ENCODE results near the gene BTK. TPM values are rescaled to one million over a fixed set of nuclear protein-coding genes. Genes with fewer than 3 reads are reported as not detected.

The BTK gene
- 10 to 100 TPM in 1 of 12 donors, 1 to 10 TPM in 9, not detected in 2; 1.2 to 10.6 (median 2.5) TPM for polyA plus RNA-seq (ENCODE audit: insufficient read length in 12 of 12)
- long read RNA-seq, donor 1, partial matches to known transcripts: 9 of 9 reads
- long read RNA-seq, donor 1, other reads (novel, unspliced or antisense): 0 of 9 reads
- long read RNA-seq, donor 2, partial matches to known transcripts: 199 of 267 reads
- long read RNA-seq, donor 2, other reads (novel, unspliced or antisense): 68 of 267 reads
- long read RNA-seq, donor 3: 0 reads
- long read RNA-seq, donor 4: 0 reads
- long read RNA-seq, donor 5: 0 reads
- long read RNA-seq, donor 6, partial matches to known transcripts: 67 of 106 reads
- long read RNA-seq, donor 6, other reads (novel, unspliced or antisense): 39 of 106 reads
- long read RNA-seq, donor 7: 0 reads
- long read RNA-seq, donor 8: 0 reads
- long read RNA-seq, donor 9: 0 reads
- long read RNA-seq, donor 10: 0 reads
- long read RNA-seq, donor 11, partial matches to known transcripts: 36 of 123 reads
- long read RNA-seq, donor 11, other reads (novel, unspliced or antisense): 87 of 123 reads

DNA sequence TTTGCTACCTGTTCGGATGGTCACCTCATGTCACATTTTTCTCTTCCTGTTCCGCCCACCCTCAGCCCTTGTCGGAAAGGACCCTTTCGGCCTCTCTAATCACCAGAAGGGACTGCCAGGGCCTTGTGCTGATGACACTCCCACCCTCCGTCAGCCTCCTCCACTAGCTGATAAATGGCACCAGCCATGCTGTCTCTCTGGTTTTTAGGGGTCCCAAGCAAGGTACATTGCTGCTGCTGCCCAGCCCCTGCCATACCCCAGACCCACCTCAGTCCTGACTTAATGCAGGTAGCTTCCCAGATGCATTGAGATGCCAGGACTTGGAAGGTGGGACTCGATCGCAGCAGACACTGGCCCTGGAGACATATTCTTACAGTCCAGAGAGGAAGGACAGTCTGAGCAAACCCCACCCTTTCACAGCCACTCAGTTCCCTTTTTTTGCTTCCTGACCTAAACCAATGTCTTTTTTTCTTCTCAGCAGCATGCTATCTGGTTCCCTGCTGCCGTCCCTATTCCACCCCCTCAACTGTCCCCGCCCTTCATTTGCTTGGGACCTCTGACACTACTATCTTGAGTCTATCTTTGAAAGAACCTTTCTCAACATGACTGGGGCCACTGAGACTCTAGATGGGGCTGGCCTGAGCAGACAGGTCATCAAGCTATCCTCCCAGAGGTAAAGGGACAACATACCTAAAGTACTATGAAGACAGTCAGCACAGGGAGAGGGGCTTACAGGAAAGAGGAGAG is at the start of gene BTK:
Gene BTK, minus strand, starts transcription at position 397 of the 747 bp plus-strand sequence. CDS start 10,907 bp downstream, outside the sequence.
- no peak for DNase-seq

DNA sequence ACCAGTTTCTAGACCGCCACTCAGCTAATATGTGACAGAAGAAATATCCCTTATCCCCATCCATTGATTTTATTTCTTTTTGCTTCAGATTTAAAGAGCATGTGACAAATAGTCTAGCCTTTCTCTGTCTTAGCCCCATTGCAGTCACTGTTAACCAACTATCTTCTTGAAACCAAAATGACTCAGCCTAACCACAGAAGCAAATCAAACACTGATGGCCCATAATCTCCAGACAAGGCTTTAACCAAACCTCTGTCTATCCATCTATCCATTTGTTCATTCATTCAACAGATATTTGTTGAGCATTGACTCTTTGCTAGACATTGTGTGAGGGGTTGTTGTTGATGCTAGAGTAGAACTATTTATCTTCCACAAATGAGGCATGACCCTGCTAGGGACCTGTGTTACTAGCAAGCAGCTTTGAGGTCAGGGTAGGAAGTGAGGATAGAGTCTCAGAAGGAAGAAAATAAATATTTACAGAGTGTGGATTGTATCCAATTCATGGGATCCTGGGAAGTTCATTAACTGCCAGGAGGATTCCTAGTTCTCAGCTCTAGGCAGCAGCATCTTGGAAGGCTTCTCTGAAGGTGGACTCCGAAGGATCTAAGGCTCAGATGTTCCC is 44.6 kb upstream of the BTK start:
- no peak for DNase-seq

DNA sequence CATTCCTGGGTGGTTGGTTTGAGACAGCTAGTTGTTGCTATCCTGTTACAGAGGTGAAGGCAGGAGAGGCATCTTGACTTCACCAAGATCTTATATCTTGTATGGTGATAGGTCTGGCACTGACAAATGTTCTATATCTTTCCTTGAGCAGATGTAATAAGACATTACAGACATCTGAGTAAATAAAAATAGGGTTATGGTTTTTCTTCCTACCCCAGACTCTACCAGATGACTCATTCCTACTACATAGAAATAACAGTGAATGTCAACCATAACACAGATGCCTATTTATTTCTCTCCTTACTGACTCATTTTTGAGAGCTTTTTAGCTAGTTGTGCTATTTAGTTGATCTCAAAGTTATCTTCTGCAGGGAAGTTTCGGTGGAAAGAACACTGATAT is 43.9 kb upstream of the BTK start:
- DNase-seq: no peak

DNA sequence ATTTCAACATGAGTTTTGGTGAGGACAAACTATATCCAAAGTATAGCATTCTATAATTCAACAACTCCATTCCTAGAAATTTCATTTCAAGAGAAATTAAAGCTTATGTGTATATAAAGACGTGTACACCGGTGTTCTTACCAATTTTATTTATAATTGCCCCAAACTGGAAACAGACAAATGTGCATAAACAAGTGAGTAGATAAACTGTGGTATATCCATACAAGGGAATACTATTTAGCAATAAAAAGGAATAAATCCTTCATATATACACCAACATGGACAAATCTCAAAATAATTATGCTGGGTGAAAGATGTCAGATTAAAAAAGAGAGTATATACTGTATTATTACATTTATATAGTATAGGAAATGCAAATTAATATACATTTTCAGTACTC is 42.0 kb upstream of the BTK start:
- no peak for DNase-seq

DNA sequence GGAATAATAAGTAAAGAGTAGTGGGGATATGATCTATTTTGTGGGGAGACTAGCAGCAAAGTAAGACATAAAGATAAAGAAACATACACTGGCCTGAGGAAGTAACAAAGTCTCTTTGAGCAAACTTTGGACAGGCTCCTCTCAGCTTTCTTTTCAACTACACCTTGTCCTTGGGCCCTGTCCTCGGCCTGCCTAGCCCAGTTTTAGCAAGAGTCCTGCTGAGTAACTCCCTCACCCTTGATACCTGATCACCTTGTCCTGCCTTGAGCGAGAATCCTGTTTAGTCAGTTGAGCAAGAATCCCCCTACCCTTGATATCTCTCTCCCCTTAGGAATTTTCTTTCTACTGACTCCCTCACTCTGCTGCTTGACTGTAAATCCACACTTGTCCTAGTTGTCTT is 33.5 kb upstream of the BTK start:
- DNase-seq: no peak

DNA sequence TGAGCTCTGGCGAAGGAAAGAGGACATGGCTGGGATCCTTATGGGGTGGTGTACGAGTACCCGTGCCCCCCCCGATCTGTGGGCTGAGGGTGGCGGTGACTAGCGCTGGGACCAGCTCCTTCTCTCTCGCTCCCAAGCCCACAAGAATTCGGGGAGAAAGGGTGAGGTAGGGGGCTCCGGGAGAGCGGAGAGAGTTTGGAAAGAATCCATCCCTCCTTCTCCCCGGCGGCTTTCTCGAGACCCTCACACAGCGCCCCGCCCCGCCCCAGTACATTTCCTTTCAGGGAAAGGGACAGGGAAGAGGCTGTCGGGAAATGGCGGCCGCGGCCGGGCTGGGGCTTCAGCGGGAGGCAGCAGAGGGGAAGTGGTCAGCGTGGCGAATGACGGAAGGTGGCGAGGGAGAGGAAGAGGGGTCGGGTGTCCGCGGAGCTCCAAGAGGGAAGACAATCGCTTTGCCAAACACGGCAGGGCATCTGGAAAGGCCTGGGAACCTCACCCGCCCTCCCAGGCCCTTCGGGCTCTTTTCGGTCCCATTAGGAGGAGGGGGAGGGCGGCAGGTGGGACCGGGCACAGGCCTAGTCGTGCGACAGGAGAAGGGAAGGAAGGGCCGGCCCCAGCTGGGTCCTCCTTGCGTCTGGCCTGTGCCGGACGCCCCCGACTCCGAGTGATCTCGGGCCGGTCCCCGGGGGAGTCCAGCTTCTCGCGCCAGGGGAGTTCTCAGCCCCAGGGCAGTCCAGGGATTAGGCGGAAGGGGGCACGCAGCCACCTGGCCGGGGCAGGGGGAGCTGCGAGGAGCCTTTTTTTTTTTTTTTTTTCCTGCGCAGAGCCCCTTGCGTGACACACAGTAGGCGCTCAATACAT is 32.2 kb upstream of the BTK start:
- DNase-seq: peak; percentile 60

DNA sequence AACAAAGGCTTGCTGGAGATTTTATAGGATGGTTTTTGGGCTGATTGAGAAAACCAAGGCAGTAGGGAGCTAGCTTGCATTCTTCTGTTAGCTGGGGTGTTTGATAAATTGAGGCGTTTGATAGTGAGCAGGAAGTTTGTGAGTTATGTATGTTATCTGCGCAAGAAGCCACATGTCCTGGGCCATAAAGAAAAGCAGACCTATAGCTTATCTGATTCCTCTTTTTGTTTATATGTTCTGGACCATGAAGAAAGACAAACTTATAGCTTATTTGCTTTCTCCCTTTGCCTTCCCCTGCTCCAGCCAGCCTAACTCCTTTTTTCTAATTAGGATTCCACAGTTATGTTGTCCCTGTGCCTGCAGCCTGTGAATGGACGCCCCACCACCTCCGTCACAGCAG is 31.2 kb upstream of the BTK start:
- no peak for DNase-seq

DNA sequence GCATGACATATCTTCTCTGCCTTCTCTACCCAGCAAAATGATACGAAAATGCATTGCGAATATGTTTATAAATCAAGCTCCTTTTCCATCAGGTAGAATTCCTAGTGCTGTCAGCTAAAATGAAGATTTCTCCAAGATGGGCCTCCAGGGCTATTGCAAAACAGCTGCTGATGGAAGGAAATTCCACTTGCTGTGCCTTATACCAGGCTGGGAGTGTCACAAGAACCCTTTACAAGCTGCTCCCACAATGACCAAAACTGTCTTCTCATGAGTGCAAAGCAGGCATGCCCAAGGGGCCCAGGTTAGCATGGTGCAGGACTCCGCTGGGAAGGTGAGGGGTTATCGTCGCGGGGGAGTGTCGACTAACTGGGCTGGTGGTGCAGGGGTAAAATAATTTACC is 30.7 kb upstream of the BTK start:
- DNase-seq: no peak

DNA sequence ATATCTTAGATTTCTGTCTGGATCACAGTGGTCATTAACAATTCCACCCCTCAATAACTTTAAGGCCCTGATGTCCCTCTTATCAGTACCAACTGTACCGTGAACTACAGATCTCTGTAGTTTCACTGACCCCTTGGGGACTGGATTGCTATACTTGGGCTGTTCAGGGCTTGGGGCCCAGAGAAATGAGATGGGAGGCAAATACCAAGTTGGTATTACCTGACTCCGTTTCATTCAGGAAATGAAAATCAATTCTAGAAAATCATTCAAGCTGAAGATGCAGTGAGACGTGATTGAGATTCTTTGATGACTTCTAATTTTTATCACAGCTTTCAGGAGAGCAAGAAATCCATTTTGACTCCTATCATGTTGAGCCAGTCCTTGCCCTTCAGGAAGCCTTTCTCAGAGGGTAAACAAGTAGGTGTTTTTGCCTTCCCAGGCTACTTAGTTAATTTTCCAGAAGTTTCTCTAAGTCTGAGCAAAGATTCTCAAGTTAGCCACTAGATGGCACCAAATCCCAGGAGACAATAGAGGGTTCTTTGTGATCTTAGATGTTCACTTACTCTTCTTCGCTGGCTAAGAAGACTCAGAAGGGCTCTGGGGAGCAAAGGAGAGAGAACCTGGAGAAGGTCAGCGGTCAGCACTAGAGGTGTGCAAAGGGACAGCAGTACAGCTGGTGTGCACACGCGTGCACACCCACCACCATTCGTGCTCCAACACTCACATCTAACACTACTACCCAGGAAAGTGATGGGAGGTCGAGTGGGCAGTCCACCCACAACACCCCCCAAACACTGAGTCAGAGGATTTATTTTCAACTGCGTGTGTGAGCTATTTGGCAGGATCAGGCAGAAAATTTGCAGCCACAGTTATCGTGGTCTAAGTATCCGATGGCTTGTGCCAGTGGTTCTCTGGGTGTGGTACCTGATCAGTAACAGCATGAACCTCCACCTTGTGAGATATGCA is 29.5 kb upstream of the BTK start:
- peak; percentile 65 for DNase-seq

DNA sequence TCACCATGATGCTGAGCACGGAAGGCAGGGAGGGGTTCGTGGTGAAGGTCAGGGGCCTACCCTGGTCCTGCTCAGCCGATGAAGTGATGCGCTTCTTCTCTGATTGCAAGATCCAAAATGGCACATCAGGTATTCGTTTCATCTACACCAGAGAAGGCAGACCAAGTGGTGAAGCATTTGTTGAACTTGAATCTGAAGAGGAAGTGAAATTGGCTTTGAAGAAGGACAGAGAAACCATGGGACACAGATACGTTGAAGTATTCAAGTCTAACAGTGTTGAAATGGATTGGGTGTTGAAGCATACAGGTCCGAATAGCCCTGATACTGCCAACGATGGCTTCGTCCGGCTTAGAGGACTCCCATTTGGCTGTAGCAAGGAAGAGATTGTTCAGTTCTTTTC is 26.0 kb upstream of the BTK start:
- DNase-seq: no peak

DNA sequence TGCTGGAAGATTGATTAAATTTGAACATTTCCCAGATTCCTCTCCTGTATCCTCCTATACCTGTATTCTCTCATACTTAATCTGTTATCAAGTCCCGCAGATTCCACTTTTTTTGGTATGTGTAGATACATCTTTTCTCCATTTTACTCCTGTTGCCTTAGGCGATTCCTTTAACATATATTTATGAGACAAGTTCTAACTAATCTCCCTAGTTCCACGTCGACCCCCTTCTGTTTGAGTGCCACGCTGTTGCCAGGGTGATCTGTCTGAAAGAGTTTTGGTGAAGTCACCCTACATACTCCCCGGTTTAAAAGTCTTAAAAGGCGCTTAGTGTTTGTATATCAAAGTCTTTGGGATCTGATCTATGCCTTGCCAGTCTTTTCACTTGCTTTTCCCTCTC is 24.5 kb upstream of the BTK start:
- no peak for DNase-seq

DNA sequence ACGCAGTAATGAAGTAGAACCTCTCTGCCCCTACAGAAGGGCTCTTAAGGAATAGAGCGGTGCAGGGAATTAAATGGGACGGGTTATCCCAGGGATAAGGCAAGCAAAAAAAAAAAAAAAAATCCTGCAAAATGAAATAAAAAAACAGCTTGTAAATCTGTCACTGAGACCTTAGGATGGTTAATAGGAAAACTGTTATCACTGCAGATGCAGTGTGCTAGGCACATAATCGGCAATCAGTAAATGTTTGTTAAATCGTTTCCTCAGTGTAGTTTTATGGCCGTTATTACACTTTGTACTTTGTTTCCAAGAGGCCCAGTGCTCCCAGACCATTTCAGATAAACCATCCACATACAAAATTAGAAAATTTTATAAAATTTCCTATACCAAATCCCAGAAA is 23.1 kb upstream of the BTK start:
- no peak for DNase-seq

DNA sequence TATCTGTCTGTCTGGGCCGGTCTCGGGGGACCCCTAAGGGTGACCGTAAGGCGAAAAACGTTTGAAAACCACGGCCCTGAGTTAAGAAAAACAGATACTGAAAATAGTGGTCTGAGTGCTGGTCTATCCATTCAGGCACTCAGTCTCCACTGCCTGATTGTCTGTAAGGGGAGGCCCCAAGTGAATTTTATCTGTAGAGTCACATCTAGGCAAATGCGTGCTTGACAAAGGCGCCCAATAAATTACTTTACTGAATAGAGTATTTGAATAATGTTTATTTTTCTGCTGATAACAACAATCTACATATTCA is 22.5 kb upstream of the BTK start:
- DNase-seq: no peak

DNA sequence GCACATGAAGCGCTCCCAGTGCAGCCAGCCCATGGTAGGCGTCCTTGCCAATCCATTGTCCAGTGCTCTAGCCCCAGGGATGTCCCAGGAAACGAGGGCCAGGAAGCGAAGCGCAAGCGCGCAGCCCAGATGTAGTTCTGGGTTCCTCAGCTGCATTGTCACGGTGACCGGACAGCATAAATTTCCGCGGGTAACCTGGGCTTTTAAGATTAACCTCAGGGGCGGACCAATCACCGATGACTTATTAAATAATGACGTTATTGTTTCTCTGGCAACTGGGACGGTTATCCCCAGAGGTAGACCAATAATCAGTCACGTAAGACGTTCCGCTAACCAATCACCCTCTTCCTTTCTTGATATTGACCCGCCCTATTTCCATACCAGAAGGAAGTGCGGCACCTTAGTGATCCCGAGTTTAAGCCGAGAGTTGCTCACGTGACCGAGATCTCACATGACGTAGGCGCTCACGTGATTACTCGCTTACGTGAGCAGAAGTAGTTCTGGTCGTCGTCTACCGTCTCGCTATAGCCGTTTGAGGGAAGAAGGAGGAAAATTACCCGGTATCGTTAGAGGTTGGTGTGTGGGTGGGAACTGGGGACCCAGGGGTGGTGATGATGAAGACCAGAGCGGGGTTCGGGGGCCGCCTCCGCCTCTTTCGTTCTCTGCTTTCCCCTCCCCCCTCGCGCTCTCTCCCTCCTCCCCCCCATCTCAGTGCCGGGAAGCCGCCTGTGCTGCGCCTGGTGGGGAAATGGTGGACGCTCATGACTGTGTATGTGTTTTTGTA is 21.9 kb upstream of the BTK start, which contains the start of the genes GLA and HNRNPH2:
Gene GLA, minus strand, starts transcription at position 178 of the 784 bp plus-strand sequence. Its CDS starts 22 bp downstream, at position 156.
Gene HNRNPH2, plus strand, starts transcription at position 475 of the 784 bp plus-strand sequence. CDS start 3,767 bp downstream, outside the sequence.
- DNase-seq: peak; percentile 96

DNA sequence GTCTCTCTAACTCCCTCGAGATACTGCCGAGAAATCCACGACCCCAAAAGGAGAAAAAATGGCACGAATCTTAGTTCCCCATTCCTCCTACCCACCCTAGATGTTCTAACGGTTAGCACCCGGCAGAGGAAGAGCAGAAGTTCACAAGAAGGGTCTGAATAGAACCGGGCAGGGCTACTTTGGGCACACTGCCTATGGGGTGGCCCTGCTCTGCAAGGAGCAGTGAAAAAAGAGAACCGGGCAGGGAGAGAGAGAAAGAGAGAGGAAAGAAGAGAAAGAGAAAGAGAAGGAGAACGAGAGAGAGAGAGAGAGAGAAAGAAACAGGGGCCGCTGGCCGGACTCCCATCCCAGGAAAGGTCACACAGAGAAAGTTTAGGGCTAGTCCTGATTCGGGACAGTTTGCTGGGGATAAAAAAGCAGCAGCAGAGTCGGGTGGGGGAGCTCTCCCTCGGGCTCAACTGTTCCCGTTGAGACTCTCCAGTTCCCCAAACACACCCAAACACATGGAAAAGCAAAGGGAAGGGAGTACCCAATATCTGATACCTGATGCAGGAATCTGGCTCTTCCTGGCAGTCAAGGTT is 21.3 kb upstream of the BTK start:
- peak; percentile 34 for DNase-seq

DNA sequence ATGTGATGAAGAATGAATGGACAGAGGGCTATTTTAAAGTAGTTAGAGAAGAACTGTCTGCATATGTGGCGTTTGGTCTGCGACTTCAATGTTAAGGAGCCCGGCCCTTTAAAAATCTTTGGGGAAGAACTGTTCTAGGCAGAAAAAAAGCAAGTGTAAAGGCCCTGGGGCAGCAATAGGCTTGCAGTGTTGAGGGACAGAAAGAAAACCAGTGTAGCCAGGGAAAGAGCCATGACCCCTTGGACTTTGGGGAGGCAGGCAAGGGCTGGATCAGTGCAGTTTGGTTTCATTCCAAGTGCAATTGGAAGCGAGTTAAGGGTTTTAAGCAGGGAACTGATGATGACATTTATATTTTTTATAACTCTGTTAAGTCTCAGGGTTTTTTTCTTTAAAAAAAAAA is 13.8 kb upstream of the BTK start:
- no peak for DNase-seq

DNA sequence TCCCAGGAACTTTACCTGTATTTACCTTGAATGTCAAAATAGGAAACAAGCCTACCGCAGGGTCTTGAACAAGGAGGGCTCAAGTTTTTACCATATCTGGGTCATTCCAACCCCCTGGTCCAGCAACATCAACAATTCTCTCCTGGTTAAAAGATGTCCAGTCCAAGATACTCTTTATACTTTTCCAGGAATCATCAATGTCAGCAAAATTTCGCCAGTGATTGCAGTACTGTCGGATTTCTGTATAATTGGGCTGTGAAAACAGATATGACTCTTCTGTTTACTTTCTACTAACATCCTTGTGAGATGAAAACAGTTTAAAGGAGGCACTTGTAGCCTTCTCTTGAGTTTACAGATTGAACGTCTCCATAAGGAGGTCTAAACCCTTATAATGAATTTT is 12.7 kb upstream of the BTK start:
- no peak for DNase-seq

DNA sequence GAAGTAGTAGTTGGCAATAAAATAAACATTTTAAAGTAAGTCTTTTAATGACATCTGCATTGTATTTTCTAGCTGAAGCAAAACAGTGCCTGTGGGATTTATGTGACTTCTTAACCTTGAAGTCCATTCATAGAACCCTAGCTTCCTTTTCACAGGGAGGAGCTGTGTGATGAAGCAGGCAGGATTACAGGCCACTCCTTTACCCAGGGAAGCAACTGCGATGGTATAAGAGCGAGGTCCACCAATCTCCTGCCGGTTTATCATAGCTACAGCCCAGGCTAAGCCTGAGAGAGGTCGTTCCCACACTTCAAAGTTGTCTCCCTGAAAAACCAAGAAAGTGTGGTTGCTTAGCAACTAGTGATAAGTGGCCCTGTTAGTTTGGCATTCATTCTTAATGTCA is 11.8 kb upstream of the BTK start:
- no peak for DNase-seq

DNA sequence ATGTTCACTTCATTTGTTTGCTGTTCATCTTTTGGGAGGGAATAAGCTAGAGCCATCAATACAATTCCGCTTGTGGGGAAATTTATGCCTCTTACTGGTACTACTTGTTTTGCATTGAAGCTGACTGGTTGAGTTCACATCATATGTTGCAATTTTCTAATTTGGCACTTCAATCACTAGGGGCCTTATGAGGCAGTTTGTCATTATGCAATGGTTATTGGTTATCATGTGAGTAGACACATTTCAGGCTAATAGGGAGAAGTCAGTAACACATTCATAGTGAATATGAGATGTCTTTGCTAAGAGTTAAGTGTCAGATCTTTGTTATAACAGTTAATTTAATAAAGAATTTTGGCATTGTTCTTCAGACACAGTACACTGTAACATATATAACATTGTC is 9.8 kb upstream of the BTK start:
- DNase-seq: no peak

Measured in muscle of arm (tissue), 14 donors.